SU-DHL-6 (cell line): Measurements from ENCODE around the gene TRPV5.

Source experiments
- EZH2phosphoT487 ChIP-seq: fragments of 200-600 bp; sonication (generic), shearing (Covaris generic); conservative IDR thresholded peaks from 2 replicates; pipeline ENCODE4 v1.6.1; 2018; ENCODE audit warnings: mild to moderate bottlenecking, antibody characterized with exemption, low read length, moderate library complexity, mixed read lengths
- TF ChIP-seq, protein P1 (sequence below): fragments of 200-600 bp; sonication (generic); IDR thresholded peaks from one replicate; pipeline ENCODE4 v1.5.1; 2017; ENCODE audit warnings: antibody characterized with exemption, mild to moderate bottlenecking, low read length, moderate library complexity; ENCODE audit not compliant: insufficient read depth, poor library complexity, severe bottlenecking

DNA sequence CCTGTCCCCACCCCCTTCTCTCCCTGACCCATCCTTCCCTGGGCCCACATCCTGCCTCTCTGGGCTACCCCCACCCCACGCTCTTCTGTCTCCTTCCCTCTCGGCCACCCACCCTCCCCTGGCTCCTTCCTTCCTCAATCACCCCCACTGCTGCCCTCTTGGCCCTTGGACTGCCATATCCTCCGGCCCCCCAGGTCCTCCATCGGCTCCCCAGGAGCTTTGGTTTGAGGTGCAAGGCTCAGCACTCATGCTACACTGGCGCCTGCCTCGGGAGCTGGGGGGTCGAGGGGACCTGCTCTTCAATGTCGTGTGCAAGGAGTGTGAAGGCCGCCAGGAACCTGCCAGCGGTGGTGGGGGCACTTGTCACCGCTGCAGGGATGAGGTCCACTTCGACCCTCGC lies 67.8 kb downstream of the TRPV5 start:
- TF ChIP-seq, protein P1, sequence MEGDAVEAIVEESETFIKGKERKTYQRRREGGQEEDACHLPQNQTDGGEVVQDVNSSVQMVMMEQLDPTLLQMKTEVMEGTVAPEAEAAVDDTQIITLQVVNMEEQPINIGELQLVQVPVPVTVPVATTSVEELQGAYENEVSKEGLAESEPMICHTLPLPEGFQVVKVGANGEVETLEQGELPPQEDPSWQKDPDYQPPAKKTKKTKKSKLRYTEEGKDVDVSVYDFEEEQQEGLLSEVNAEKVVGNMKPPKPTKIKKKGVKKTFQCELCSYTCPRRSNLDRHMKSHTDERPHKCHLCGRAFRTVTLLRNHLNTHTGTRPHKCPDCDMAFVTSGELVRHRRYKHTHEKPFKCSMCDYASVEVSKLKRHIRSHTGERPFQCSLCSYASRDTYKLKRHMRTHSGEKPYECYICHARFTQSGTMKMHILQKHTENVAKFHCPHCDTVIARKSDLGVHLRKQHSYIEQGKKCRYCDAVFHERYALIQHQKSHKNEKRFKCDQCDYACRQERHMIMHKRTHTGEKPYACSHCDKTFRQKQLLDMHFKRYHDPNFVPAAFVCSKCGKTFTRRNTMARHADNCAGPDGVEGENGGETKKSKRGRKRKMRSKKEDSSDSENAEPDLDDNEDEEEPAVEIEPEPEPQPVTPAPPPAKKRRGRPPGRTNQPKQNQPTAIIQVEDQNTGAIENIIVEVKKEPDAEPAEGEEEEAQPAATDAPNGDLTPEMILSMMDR = no peak
- TF ChIP-seq EZH2phosphoT487 = no peak
